ENCODE data around the gene LY6G5B.
A peak's percentile ranks its signal among the peaks of the same experiment; 100 is the strongest.

Gene LY6G5B, protein sequence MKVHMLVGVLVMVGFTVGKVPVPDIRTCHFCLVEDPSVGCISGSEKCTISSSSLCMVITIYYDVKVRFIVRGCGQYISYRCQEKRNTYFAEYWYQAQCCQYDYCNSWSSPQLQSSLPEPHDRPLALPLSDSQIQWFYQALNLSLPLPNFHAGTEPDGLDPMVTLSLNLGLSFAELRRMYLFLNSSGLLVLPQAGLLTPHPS

DNA sequence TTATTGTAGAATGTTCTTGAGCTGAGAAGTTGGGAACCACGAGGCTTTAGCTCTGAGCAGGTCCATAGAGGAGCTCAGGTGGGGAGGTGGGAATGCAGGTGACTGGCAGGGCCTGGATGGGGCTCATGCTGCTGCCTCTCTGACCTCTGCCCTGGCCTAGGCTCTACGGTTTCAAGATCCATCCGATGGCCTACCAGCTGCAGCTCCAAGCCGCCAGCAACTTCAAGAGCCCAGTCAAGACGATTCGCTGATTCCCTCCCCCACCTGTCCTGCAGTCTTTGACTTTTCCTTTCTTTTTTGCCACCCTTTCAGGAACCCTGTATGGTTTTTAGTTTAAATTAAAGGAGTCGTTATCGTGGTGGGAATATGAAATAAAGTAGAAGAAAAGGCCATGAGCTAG, at the start of gene LY6G5B:
Gene LY6G5B, plus strand, starts transcription at position 301 of the 400 bp plus-strand sequence. CDS start 975 bp downstream, outside the sequence.
- no peak for DNase-seq

DNA sequence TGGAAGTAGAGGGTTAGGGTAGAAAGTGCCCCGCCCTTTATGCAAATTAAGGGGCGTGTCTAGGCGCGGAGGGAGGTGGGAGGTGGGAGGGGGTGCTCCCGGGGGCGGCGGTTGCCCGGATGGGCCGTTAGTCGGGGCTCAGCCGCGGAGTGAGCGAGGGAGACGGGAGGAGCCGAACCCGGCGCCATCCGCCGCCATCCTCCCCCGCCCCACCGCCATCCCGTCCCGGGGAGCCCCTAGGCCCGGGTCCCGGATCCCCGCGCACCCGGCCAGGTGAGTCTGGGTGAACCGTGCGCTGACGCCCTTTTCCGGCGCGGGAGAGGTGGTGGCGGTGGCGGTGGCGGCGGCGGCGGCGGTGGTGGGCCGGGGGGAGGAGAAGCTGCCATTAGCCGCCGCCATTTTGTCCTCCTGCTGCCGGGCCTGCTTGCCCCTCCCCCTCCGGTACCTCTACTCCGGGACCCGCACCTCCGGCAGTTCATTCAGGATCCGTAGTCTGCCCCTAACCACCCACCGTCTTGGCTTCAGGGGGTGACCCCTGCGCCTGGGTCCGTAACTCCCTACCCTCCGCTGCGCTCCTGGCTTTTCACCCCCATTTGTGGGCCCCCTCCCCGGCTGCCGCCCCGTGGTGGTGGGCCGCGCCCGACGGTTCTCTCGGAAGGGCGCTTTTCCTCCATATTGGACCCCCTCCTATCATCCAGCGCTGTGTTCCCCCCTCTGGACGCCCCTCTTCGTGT, 49.0 kb upstream of the LY6G5B start, which contains the start of gene PRRC2A:
Gene PRRC2A, plus strand, starts transcription at position 130 of the 734 bp plus-strand sequence. CDS start 2,075 bp downstream, outside the sequence.
- peak; percentile 93 for DNase-seq

DNA sequence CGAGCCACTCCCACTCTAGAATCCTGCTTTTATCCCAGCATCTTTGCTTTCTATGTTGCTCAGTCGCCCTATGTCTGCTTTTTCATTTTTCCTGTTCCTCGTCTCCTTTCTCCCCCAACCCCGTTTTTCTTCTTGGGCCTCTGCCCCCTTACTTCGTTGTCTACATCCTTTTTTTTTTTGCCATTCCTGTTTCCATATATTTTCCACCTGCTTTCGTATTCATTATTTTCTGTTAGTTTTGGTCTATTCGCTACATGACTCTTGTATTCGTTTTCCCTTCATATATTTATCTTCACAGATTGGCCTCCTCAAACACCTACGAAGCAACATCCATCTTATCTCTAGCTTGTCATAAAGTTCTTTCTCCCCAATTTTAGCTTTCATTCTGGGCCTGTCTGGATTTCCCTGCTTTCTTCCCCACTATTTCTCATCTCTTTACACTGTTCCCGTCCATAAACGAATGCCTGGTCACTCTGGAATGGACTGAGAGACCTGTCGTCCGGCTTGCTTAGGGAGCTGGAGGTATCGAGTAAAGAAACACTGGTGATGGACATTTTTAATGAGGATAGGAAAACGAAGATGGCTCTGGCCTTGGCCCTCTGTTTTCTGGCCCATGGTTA, 48.3 kb upstream of the LY6G5B start:
- DNase-seq: no peak

DNA sequence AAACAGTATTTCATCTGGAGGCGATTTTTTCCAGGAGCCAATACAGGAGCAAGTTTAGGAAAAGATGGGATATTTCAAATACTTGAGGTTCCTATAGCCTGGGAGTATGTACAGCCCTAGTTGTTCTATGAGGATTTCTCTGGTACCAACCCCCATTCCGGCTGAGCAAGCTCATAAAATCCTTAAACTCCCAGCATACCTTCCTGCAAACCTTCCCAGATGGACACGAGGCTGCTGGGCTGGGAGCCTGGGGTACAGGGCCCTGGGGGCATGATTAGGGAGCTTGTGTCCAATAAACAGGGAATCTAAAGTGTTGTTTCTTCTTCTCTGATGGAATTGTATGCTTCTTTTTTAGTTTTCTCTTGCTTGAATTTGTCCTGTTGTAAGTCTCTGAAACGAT, 47.8 kb upstream of the LY6G5B start:
- no peak for DNase-seq

DNA sequence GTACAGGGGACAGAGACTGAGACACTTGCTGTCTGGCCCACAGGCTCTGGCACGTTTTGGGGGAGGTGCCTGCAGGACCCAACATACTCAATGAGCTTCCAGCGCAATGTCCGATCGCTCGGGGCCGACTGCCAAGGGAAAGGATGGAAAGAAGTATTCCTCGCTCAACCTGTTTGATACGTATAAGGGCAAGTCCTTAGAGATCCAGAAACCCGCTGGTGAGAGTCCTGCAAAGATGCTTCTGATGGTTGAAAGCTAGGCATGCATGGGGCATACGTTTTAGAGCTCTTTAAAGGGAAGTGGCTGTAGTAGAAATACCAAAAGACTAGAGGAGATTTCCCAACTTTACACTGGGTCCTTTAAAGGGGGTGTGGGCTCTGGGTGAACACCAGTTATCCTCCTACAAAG, 47.1 kb upstream of the LY6G5B start:
- DNase-seq: no peak

DNA sequence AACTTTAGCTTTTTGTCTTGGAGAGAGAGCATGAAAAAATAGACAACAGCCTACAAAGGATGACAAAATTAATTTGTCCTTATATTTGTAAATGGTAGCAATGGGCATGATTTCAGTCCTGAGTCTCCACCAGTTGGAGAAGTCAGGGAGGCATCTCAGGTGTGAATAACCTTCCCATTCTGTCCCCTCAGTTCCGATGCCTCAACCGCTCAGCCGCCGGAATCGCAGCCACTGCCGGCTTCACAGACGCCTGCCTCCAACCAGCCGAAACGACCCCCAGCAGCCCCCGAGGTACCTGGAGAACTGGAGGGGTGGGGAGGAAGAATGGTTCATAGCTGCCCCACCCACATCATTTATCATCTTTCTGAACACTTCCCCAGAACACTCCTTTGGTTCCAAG, 45.7 kb upstream of the LY6G5B start:
- DNase-seq: no peak

DNA sequence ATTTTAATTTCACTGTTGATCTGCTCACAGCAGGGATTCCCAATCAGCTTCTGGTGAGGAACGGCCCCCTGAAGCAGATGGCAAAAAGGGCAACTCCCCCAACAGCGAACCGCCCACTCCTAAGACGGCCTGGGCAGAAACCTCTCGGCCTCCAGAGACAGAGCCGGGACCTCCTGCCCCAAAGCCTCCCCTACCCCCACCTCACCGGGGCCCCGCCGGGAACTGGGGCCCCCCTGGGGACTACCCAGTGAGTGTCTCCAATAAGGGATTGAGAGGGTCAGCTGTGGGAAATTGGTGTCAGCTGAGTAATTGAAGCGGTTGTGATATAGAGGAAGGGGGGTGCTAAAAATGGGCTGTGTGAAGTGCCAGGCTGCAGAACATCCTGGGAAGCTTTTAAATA, 42.8 kb upstream of the LY6G5B start:
- no peak for DNase-seq

DNA sequence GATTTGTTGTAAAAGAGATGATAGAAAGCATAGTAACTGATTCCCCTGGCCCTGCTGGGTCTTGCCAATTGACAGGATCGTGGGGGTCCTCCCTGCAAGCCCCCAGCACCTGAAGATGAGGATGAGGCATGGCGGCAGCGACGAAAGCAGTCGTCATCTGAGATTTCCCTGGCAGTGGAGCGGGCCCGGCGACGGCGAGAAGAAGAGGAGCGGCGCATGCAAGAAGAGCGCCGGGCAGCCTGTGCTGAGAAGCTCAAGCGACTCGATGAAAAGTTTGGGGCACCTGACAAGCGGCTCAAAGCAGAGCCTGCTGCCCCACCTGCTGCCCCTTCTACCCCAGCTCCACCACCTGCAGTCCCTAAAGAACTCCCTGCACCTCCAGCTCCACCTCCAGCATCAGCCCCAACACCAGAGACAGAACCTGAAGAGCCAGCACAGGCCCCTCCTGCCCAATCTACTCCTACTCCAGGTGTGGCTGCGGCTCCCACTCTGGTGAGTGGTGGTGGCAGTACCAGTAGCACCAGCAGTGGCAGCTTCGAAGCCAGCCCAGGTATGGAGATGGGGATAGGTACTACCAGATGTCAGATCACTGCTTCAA, 42.0 kb upstream of the LY6G5B start:
- no peak for DNase-seq

DNA sequence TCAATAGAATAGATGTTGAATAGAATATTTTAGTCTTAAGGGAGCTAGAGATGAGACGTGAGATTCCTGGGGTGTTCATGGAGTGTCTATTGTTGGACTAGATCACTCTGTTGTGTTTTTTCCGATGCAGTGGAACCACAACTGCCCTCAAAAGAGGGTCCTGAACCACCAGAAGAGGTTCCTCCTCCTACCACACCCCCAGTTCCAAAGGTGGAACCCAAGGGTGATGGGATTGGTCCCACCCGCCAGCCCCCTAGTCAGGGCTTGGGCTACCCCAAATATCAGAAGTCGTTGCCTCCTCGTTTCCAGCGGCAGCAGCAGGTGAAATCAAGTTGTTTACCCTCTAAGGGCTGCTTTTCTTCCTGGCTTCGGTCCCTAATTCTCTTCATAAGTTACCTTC, 40.8 kb upstream of the LY6G5B start:
- no peak for DNase-seq

DNA sequence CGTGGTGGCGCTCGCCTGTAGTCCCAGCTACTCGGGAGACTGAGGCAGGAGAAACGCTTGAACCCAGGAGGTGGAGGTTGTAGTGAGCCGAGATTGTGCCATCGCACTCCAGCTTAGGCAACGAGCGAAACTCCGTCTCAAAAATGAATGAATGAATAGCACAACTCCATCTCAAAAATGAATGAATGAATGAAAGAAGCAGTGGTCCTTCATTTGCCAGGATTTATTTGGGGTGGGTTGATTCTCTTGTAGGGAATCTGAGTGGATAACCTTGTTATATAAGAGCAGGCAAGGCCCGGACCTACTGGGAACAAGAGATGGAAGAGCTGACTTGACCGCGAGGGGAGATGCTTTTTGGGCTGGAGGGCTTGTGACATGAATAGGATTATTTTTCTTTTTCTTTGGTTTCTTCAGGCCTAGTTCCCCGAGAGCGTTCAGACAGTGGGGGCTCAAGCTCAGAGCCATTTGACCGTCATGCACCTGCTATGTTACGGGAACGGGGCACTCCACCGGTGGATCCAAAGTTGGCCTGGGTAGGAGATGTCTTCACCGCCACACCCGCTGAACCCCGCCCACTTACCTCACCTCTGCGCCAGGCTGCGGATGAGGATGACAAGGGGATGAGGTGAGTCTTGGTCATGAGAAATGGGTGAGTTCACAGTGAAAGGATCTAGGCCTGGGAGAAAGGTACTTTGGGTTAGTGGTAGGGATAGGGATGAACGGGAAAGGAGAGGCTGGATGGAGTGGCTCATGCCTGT, 39.4 kb upstream of the LY6G5B start:
- no peak for DNase-seq

DNA sequence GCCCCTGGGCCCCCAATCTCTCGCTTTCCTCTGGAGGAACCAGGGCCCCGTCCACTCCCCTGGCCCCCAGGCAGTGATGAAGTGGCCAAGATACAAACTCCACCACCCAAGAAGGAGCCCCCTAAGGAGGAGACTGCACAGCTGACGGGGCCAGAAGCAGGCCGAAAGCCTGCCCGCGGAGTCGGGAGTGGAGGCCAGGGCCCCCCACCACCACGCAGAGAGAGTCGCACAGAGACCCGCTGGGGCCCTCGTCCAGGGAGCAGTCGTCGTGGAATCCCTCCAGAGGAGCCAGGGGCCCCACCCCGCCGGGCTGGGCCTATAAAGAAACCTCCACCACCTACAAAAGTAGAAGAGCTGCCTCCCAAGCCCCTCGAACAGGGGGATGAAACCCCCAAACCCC, 38.6 kb upstream of the LY6G5B start:
- no peak for DNase-seq

DNA sequence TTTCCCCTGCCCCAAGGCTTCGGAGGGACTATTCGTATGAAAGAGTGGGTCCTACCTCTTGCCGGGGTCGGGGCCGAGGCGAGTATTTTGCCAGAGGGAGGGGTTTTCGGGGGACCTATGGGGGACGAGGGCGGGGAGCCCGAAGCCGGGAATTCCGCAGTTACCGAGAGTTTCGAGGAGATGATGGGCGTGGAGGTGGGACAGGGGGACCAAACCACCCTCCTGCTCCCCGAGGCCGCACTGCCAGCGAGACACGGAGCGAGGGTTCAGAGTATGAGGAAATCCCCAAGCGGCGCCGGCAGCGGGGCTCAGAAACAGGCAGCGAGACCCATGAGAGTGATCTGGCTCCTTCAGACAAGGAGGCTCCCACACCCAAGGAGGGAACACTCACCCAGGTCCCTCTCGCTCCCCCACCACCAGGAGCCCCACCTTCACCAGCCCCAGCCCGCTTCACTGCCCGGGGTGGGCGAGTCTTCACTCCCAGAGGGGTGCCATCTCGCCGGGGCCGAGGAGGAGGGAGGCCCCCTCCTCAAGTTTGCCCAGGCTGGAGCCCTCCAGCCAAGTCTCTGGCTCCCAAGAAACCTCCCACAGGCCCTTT, 38.0 kb upstream of the LY6G5B start:
- no peak for DNase-seq

DNA sequence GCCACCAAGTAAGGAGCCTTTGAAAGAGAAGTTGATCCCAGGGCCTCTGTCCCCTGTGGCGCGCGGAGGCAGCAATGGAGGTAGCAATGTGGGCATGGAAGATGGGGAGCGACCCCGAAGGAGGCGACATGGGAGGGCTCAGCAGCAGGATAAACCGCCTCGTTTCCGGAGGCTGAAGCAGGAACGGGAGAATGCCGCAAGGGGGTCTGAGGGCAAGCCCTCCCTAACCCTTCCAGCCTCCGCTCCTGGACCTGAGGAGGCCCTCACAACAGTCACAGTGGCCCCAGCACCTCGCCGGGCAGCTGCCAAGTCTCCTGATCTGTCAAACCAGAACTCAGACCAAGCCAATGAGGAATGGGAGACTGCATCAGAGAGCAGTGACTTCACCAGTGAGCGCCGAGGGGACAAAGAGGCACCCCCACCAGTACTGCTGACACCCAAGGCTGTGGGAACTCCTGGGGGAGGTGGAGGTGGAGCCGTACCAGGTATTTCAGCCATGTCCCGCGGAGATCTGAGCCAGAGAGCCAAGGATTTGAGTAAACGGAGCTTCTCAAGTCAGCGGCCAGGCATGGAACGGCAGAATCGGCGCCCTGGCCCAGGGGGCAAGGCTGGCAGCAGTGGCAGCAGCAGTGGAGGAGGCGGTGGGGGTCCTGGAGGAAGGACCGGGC, 37.4 kb upstream of the LY6G5B start:
- DNase-seq: no peak

DNA sequence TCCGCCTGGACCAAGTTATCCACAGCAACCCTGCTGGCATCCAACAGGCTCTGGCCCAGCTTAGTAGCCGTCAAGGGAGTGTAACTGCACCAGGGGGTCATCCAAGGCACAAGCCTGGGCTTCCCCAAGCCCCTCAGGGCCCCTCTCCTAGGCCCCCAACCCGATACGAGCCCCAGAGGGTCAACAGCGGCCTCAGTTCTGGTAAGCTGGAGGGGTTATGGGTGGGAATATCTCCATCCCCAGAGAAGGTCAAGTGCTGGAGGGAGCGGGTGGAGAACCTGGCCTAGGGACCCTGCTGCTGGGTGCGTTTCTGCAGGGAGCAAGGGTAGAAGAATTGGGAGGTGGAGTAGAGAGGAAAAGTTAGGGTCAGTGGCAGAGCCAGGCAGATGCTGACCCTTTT, 36.3 kb upstream of the LY6G5B start:
- DNase-seq: no peak

DNA sequence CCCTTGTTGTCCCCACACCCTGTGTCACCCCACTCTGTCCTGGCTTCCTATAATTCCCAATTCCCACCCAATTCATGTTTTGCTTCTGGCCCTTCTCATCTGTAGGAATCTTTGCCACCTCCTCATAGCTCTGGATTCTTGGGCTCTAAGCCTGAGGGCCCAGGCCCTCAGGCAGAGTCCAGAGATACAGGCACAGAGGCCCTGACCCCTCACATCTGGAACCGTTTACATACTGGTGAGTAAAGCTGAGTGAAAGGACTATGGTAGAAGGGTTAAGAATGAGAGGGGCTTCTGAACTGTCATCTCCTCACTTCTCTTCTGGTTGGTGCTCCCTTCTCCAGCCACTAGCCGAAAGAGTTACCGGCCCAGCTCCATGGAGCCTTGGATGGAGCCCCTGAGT, 35.6 kb upstream of the LY6G5B start:
- no peak for DNase-seq

DNA sequence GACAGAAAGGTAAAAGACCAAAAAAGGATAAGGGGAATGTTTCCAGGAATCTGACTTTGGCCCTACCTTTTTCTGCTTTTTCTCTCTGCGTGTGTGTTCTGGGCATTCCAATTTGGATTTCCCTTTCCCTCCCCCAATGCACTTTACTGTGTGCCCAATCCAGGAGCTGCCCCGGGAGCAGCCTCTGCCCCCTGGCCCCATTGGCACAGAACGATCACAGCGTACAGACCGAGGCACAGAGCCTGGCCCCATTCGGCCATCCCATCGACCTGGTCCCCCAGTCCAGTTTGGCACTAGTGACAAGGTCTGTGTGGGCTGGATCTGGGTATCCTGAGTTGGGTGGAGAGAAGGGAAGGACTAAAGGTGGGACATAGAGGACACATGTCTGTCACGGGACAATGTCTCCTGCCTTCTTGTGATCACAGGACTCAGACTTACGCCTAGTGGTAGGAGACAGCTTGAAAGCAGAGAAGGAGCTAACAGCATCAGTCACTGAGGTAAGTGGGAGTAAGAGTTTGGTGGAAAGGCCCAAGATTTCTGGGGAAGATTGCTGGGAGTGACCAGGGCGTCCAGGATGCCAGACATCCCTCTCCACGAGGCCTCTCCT, 34.7 kb upstream of the LY6G5B start:
- DNase-seq: no peak

DNA sequence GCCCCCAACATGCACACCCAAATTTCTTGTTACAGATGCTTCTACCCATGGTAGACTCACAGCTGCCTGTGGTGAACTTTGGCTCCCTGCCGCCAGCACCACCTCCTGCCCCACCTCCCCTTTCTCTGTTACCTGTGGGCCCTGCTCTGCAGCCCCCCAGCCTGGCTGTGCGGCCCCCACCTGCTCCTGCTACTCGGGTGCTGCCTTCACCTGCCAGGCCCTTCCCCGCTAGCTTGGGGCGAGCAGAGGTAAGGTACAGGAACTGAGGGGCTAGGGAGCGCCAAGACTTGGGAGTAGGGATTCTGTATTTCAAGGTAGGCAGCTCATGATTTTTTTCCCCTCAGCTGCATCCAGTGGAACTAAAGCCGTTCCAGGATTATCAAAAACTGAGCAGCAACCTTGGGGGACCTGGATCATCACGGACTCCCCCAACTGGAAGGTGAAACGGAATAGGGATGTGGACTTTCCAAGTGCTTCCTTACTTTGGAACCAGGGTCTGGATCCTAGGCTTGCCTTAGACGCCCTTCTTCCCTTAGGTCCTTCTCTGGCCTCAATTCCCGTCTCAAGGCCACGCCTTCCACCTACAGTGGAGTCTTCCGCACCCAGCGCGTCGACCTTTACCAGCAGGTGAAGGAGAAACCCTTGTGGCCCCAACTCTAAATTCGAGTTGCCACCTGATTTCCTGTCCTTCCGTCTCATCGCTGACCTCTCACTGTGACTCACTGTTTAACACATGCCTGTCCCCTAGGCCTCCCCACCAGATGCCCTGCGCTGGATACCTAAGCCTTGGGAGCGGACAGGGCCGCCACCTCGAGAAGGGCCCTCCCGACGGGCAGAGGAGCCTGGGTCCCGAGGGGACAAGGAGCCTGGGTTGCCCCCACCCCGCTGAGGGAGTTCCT, 32.8 kb upstream of the LY6G5B start:
- no peak for DNase-seq

DNA sequence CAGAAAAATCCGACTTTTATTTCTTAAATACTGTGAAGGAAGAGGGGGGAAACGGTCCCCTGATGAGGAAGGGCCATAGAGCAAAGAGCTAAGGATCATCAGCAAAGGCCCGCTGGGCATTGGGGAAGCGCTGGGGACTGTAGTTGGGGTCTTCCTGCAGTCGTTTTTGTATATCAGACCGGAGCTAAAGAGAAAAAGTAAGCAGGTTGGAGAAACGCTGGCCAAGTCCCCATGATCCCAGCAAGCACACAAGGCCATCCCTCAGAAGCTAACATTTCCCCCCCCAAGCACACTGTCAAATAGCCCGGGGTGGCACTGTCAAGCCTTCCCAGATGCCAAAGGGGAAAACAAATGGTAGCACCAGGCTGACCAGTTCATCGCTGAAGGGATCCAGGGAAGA, 30.7 kb upstream of the LY6G5B start:
- no peak for DNase-seq

DNA sequence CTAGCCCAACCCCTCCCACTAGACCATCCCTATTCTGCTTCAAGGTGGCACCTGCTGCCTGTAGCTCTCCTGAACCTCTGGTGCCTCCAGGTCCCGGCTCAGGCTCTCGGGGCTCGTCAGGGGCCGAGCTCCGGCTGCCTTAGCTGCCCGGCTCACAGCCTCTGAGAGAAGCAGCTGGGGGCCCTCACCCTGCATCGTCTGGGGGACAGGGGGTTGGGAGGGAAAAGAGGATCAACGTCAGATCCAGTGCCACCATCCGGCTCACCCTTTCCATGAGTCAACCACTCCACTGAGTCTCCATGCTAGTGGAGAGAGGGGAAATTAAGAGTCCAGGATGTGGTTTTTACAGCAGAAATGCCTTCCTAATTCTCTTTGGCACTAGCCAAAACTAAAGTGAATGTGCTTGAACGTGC, 30.3 kb upstream of the LY6G5B start:
- no peak for DNase-seq

DNA sequence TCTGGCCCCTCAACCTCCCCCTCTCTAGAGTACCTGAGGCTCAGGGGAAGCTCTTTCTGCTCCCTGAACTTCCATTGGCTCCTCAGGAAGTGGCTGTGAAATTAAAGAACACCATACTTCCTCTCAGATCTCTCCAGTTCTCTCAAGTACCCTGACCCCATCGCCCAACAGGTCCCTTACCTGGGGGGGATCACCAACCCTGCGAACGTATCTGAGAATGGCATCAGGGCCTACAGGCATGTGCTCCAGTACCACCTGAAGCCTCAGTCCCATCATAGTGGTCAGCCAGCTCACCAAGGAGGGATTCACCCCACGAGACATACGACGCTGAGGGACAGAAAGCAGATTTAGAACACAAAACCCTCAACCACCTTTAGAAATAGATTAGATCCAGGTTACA, 29.2 kb upstream of the LY6G5B start:
- DNase-seq: no peak

DNA sequence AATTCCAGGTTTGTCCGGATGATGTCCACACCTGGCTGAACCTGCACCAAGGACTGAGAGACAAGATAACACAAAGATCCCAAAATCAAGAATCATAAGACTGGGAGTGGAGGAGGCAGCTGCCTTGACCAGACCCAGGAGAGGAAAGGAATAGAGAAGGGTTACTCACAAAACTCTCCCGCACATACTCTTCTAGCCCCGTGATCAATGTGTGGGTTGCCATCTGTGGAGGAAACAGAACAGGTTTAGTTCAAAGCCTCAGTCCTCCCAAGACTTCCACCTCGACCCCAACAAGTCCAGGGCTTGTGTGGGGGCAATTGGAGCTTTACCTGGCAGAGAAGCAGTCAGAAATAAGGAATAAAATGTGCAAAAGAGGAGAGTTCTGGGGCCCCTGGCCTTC, 28.4 kb upstream of the LY6G5B start:
- DNase-seq: no peak

All from 8988T (cell line).